ENCODE results near the gene DRAM1.
"Not testable (repeated sequence)": the region's sequence is repeated elsewhere in the genome, so short reads cannot be mapped to it uniquely, and the experiment has no call there.

The DRAM1 gene

GRCh38 chr12:101859664-101860607, 17.4 kb upstream of the DRAM1 start:
- no peak for DNase-seq

GRCh38 chr12:101861688-101862087, 15.7 kb upstream of the DRAM1 start:
- DNase-seq, result not testable (repeated sequence)

- DNase-seq, result no peak
Measured at GRCh38 chr12:101862245-101862644, 15.1 kb upstream of the DRAM1 start.

- DNase-seq, result no peak
Measured at GRCh38 chr12:101863981-101864380, 13.4 kb upstream of the DRAM1 start.

- no peak for DNase-seq
Measured at GRCh38 chr12:101866615-101867373, 10.6 kb upstream of the DRAM1 start.

GRCh38 chr12:101867619-101868018, 9.8 kb upstream of the DRAM1 start:
- DNase-seq, result not testable (repeated sequence)

GRCh38 chr12:101870925-101871324, 6.5 kb upstream of the DRAM1 start:
- no peak for DNase-seq

- DNase-seq, result no peak
Measured at GRCh38 chr12:101875162-101875561, 2.2 kb upstream of the DRAM1 start.

- DNase-seq, result no peak
Measured at GRCh38 chr12:101876322-101876860, 989 bp upstream of the DRAM1 start.

GRCh38 chr12:101877806-101878242, 444 bp downstream of the DRAM1 start:
- DNase-seq, result no peak

- no peak for DNase-seq
Measured at GRCh38 chr12:101878243-101878821, 952 bp downstream of the DRAM1 start.

GRCh38 chr12:101880769-101881168, 3.4 kb downstream of the DRAM1 start:
- no peak for DNase-seq

GRCh38 chr12:101881228-101881627, 3.8 kb downstream of the DRAM1 start:
- no peak for DNase-seq

GRCh38 chr12:101884174-101884573, 6.8 kb downstream of the DRAM1 start:
- DNase-seq, result no peak

- not testable (repeated sequence) for DNase-seq
Measured at GRCh38 chr12:101884781-101885340, 7.5 kb downstream of the DRAM1 start.

- no peak for DNase-seq
Measured at GRCh38 chr12:101885912-101886561, 8.7 kb downstream of the DRAM1 start.

GRCh38 chr12:101889211-101889752, 11.9 kb downstream of the DRAM1 start:
- no peak for DNase-seq

GRCh38 chr12:101891462-101891971, 14.1 kb downstream of the DRAM1 start:
- no peak for DNase-seq

- no peak for DNase-seq
Measured at GRCh38 chr12:101892794-101893193, 15.4 kb downstream of the DRAM1 start.

GRCh38 chr12:101901777-101902176, 24.4 kb downstream of the DRAM1 start:
- no peak for DNase-seq

- DNase-seq, result no peak
Measured at GRCh38 chr12:101902641-101903040, 25.3 kb downstream of the DRAM1 start.

- DNase-seq, result no peak
Measured at GRCh38 chr12:101906226-101906625, 28.8 kb downstream of the DRAM1 start.

Data from stimulated activated CD4-positive, alpha-beta T cell treated with anti-CD3 and anti-CD28 coated beads, Interleukin-4, amount 100 ng/mL, for 24 hours (primary cell).